Activated naive CD4-positive, alpha-beta T cell treated with anti-CD3 and anti-CD28 coated beads, Interleukin-2, amount 50 U/mL, for 24 hours (primary cell): ENCODE data around the gene RANBP1.

Experiments used
- H3K27ac Mint-ChIP-seq: one replicate; pipeline ENCODE4 v1.8.0; 2021; ENCODE audit warnings: mild to moderate bottlenecking, mixed read lengths
- H3K27me3 Mint-ChIP-seq: one replicate; pipeline ENCODE4 v1.8.0; 2021; ENCODE audit warnings: mixed read lengths
- H3K36me3 Mint-ChIP-seq: one replicate; pipeline ENCODE4 v1.8.0; 2021; ENCODE audit warnings: mixed read lengths
- H3K4me1 Mint-ChIP-seq: one replicate; pipeline ENCODE4 v1.8.0; 2021; ENCODE audit warnings: mixed read lengths
- H3K4me3 Mint-ChIP-seq: one replicate; pipeline ENCODE4 v1.8.0; 2021; ENCODE audit warnings: mild to moderate bottlenecking, mixed read lengths
- H3K9me3 Mint-ChIP-seq: one replicate; pipeline ENCODE4 v1.8.0; 2021; ENCODE audit warnings: mixed read lengths

The RANBP1 gene

GRCh38 chr22:20085651-20086050, 30.3 kb upstream of the RANBP1 start:
- no peak overlapping the region for H3K4me3 Mint-ChIP-seq
- H3K36me3 Mint-ChIP-seq, result peaks cover 14% of the 10 kb centered on the region
- no peaks in the 10 kb centered on the region for H3K9me3 Mint-ChIP-seq

GRCh38 chr22:20086101-20086599, 29.8 kb upstream of the RANBP1 start:
- H3K27ac Mint-ChIP-seq, result no peak overlapping the region
- H3K4me3 Mint-ChIP-seq, result no peak overlapping the region
- H3K27me3 Mint-ChIP-seq, result no peaks in the 10 kb centered on the region
- peaks cover 41% of the 10 kb centered on the region for H3K4me1 Mint-ChIP-seq
- peaks cover 14% of the 10 kb centered on the region for H3K36me3 Mint-ChIP-seq
- no peaks in the 10 kb centered on the region for H3K9me3 Mint-ChIP-seq

More at GRCh38 chr22:20085651-20086050, 30.3 kb upstream of the RANBP1 start:
- Mint-ChIP-seq H3K27ac (no peak overlapping the region), H3K27me3 (no peaks in the 10 kb centered on the region), H3K4me1 (peaks cover 44% of the 10 kb centered on the region)

GRCh38 chr22:20086763-20087162, 29.1 kb upstream of the RANBP1 start:
- H3K9me3 Mint-ChIP-seq, result no peaks in the 10 kb centered on the region
- H3K36me3 Mint-ChIP-seq, result peaks cover 14% of the 10 kb centered on the region
- H3K4me1 Mint-ChIP-seq, result peaks cover 36% of the 10 kb centered on the region
- H3K4me3 Mint-ChIP-seq, result no peak overlapping the region
- H3K27ac Mint-ChIP-seq, result no peak overlapping the region
- H3K27me3 Mint-ChIP-seq, result no peaks in the 10 kb centered on the region

- Mint-ChIP-seq H3K9me3 (no peaks in the 10 kb centered on the region), H3K36me3 (peaks cover 14% of the 10 kb centered on the region), H3K27me3 (no peaks in the 10 kb centered on the region), H3K27ac (no peak overlapping the region), H3K4me3 (no peak overlapping the region), H3K4me1 (peaks cover 31% of the 10 kb centered on the region)
These were observed 28.3 kb upstream of the RANBP1 start for GRCh38 chr22:20087319-20088262.

- Mint-ChIP-seq H3K4me3 (no peak overlapping the region), H3K36me3 (peaks cover 14% of the 10 kb centered on the region)
These were observed 27.6 kb upstream of the RANBP1 start for GRCh38 chr22:20088263-20088648.

GRCh38 chr22:20089226-20089976, 26.5 kb upstream of the RANBP1 start:
- H3K36me3 Mint-ChIP-seq, result peaks cover 14% of the 10 kb centered on the region
- H3K27me3 Mint-ChIP-seq, result no peaks in the 10 kb centered on the region
- H3K4me1 Mint-ChIP-seq, result peaks cover 13% of the 10 kb centered on the region
- H3K27ac Mint-ChIP-seq, result no peak overlapping the region
- no peak overlapping the region for H3K4me3 Mint-ChIP-seq
- H3K9me3 Mint-ChIP-seq, result no peaks in the 10 kb centered on the region

More at GRCh38 chr22:20088263-20088648, 27.6 kb upstream of the RANBP1 start:
- Mint-ChIP-seq H3K27me3 (no peaks in the 10 kb centered on the region), H3K27ac (no peak overlapping the region), H3K4me1 (peaks cover 24% of the 10 kb centered on the region), H3K9me3 (no peaks in the 10 kb centered on the region)

GRCh38 chr22:20089977-20090729, 25.8 kb upstream of the RANBP1 start:
- H3K4me1 Mint-ChIP-seq, result peaks cover 9% of the 10 kb centered on the region
- H3K36me3 Mint-ChIP-seq, result peaks cover 14% of the 10 kb centered on the region
- H3K27me3 Mint-ChIP-seq, result no peaks in the 10 kb centered on the region
- no peak overlapping the region for H3K27ac Mint-ChIP-seq
- no peaks in the 10 kb centered on the region for H3K9me3 Mint-ChIP-seq
- no peak overlapping the region for H3K4me3 Mint-ChIP-seq

GRCh38 chr22:20090730-20091240, 25.1 kb upstream of the RANBP1 start:
- Mint-ChIP-seq H3K36me3 (peaks cover 20% of the 10 kb centered on the region), H3K27ac (no peak overlapping the region), H3K4me1 (peaks cover 15% of the 10 kb centered on the region), H3K27me3 (no peaks in the 10 kb centered on the region), H3K9me3 (no peaks in the 10 kb centered on the region), H3K4me3 (no peak overlapping the region)

GRCh38 chr22:20091690-20092476, 24.0 kb upstream of the RANBP1 start:
- Mint-ChIP-seq H3K36me3 (peaks cover 22% of the 10 kb centered on the region), H3K4me1 (peaks cover 15% of the 10 kb centered on the region), H3K27ac (no peak overlapping the region), H3K9me3 (no peaks in the 10 kb centered on the region), H3K27me3 (no peaks in the 10 kb centered on the region), H3K4me3 (no peak overlapping the region)

- H3K4me1 Mint-ChIP-seq, result peaks cover 21% of the 10 kb centered on the region
- no peak overlapping the region for H3K27ac Mint-ChIP-seq
- H3K36me3 Mint-ChIP-seq, result peaks cover 24% of the 10 kb centered on the region
- no peak overlapping the region for H3K4me3 Mint-ChIP-seq
- no peaks in the 10 kb centered on the region for H3K9me3 Mint-ChIP-seq
- no peaks in the 10 kb centered on the region for H3K27me3 Mint-ChIP-seq
These were observed 23.4 kb upstream of the RANBP1 start for GRCh38 chr22:20092477-20092854.

GRCh38 chr22:20093418-20094196, 22.3 kb upstream of the RANBP1 start:
- Mint-ChIP-seq H3K36me3 (peaks cover 27% of the 10 kb centered on the region), H3K27me3 (no peaks in the 10 kb centered on the region), H3K27ac (no peak overlapping the region)

GRCh38 chr22:20094197-20094807, 21.6 kb upstream of the RANBP1 start:
- H3K4me3 Mint-ChIP-seq, result no peak overlapping the region
- H3K9me3 Mint-ChIP-seq, result no peaks in the 10 kb centered on the region
- peaks cover 25% of the 10 kb centered on the region for H3K36me3 Mint-ChIP-seq
- H3K27me3 Mint-ChIP-seq, result no peaks in the 10 kb centered on the region
- H3K4me1 Mint-ChIP-seq, result peaks cover 35% of the 10 kb centered on the region
- no peak overlapping the region for H3K27ac Mint-ChIP-seq

More at GRCh38 chr22:20093418-20094196, 22.3 kb upstream of the RANBP1 start:
- peaks cover 28% of the 10 kb centered on the region for H3K4me1 Mint-ChIP-seq
- no peak overlapping the region for H3K4me3 Mint-ChIP-seq
- no peaks in the 10 kb centered on the region for H3K9me3 Mint-ChIP-seq

- peaks cover 46% of the 10 kb centered on the region for H3K4me1 Mint-ChIP-seq
- H3K4me3 Mint-ChIP-seq, result peak overlapping the region; percentile 9
- H3K9me3 Mint-ChIP-seq, result no peaks in the 10 kb centered on the region
- peak overlapping the region; percentile 5 for H3K27ac Mint-ChIP-seq
- H3K36me3 Mint-ChIP-seq, result peaks cover 23% of the 10 kb centered on the region
- no peaks in the 10 kb centered on the region for H3K27me3 Mint-ChIP-seq
These were observed 20.4 kb upstream of the RANBP1 start for GRCh38 chr22:20095521-20095920.
